Right ventricle myocardium inferior (tissue), 1 donor: ENCODE measurements around the gene ASMT. TPM values are rescaled to one million over a fixed set of nuclear protein-coding genes. Genes with fewer than 3 reads are reported as not detected.
"Not testable (repeated sequence)": the region's sequence is repeated elsewhere in the genome, so short reads cannot be mapped to it uniquely, and the experiment has no call there.

Experiments used
- ATAC-seq: fragments of 200-7000 bp; cut with Tn5 transposase; one replicate; pipeline ENCODE4 v1.9.1; 2020; ENCODE audit warnings: mild to moderate bottlenecking, moderate library complexity
- DNase-seq: peaks from one replicate; pipeline ENCODE4 v3.0.0; 2021; ENCODE audit errors: missing footprints
- intact Hi-C: fragments of 100-400 bp; cut with DNase I; formaldehyde crosslinking; loops from one replicate; pipeline ENCODE4 v1.11.0; 2022
- total RNA-seq: library from RNA; stranded (reverse); fragmentation: NEBNext Ultra II Directional; extraction: Animal tissue kit (Norgen Biotek cat#: 25700); gene quantifications from one replicate; pipeline ENCODE4 v1.2.1, GENCODE V29; 2021
- donor health status: DM: no; HTN: yes; CAD: no; lungs with severe emphysema.

ASMT gene
- total RNA-seq, 1 donor from 2014 or later = not detected

DNA sequence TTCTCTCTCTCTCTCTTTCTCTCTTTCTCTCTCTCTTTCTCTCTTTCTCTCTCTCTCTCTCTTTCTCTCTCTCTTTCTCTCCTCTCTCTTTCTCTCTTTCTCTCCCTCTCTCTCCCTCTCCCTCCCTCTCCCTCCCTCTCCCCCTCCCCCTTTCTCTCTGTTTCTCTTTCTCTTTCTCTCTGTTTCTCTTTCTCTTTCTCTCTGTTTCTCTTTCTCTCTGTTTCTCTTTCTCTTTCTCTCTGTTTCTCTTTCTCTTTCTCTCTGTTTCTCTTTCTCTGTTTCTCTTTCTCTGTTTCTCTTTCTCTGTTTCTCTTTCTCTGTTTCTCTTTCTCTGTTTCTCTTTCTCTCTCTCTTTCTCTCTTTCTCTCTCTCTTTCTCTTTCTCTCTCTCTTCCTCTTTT lies 67.0 kb downstream of the ASMT start:
- intact Hi-C loops, ATAC-seq, DNase-seq: not testable (repeated sequence)

DNA sequence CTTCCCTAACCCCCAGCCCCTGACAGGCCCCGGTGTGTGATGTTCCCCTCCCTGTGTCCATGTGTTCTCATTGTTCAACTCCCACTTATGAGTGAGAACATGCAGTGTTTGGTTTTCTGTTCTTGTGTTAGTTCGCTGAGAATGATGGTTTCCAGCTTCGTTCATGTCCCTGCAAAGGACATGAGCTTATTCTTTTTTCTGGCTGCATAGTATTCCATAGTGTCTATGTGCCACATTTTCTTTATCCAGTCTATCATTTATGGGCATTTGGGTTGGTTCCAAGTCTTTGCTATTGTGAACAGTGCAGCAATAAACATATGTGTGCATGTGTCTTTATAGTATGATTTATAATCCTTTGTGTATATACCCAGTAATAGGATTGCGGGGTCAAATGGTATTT lies 67.6 kb downstream of the ASMT start:
- ATAC-seq, DNase-seq, intact Hi-C loops: not testable (repeated sequence)

DNA sequence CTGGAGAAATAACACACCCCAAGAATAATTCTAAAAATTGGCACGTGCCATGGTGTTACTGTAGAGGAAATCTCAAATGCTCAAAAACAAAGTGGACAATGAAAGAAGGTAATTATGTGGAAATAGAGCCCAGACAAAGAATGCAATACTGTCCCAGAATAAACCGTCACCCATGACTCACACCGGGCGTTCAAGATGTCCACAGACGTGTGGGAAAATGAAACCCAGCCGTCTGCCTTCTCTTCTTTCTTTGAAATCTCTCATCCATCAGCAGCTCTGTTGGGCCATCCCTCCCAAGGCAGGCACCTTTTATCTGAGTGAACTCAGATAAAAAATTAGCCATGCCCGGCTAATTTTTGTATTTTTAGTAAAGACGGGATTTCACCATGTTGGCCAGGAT lies 70.0 kb downstream of the ASMT start:
- DNase-seq, intact Hi-C loops, ATAC-seq: not testable (repeated sequence)

DNA sequence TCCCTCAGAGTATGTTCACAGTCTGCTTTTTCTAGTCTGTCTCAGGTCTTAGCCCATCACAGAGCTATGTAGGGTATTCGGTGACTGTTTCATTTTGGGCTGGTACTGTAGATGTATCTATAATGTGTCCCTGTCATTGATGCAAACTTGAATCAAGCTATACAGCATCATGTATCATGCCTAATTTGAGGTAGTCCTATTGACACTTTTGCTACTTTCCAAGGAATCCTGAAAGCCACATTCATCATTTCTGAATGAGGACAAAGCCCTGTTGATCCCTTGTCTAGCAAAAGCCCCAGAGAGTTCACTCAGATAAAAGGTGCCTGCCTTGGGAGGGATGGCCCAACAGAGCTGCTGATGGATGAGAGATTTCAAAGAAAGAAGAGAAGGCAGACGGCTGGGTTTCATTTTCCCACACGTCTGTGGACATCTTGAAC lies 70.6 kb downstream of the ASMT start:
- DNase-seq, ATAC-seq, intact Hi-C loops: not testable (repeated sequence)

DNA sequence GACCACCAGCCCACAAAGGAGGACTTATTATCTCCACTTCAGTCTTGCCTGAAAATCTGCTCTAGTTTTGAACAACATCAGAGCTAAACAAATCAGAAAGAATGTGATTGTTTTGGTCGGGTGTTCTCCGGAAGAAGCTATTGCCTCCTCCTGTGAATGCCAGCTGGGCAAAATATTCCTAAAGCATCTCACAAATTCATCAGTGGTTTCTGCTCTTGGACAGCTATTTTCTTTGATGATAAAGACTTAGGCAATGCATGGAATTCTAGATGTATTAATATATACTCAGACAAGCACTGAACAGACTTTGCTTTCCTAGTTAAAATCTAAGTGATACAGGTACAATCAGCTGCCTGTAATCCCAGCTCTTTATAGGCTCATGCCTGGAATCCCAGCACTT lies 71.8 kb downstream of the ASMT start:
- no peak for DNase-seq
- ATAC-seq = no peak
- intact Hi-C loops = no loop called here

Other genes with a start within 250 kb of the ASMT start
- 145 TPM for gene SLC25A6, start 222.9 kb upstream of the ASMT start, total RNA-seq
- gene ASMTL, start 162.2 kb upstream of the ASMT start, total RNA-seq = 33.1 TPM
- 1.9 TPM for gene P2RY8, start 77.9 kb upstream of the ASMT start, total RNA-seq
- gene AKAP17A, start 23.5 kb upstream of the ASMT start, total RNA-seq = 13.8 TPM